ENCODE measurements around the gene ZNF771. TPM values are rescaled to one million over a fixed set of nuclear protein-coding genes. Genes with fewer than 3 reads are reported as not detected.

ZNF771 gene
- total and polyA plus RNA-seq, 2 experiments from 2014 or later = 10.8 to 12.0 TPM

- H3K27ac Mint-ChIP-seq = no peak overlapping the region
- Histone ChIP-seq H3F3A (replicated peaks; ENCODE audit: low read depth) (peaks cover 56% of the 10 kb centered on the region), H3K4me3 (peak overlapping the region; percentile 59), H3K4me1 (ENCODE audit: insufficient read depth) (peaks cover 30% of the 10 kb centered on the region), H3K27ac (ENCODE audit: low read depth) (peak overlapping the region; percentile 90), H4K20me1 (replicated peaks; ENCODE audit: insufficient read depth) (peaks cover 15% of the 10 kb centered on the region; the same call in 1 of the 2 replicates), H3K9me2 (ENCODE audit: insufficient read depth) (no peaks in the 10 kb centered on the region), H3K27me3 (ENCODE audit: insufficient read depth) (no peaks in the 10 kb centered on the region), H3K79me2 (replicated peaks; ENCODE audit: insufficient read depth) (peaks cover 20% of the 10 kb centered on the region), H3K4me2 (peak overlapping the region; percentile 87), H3K36me3 (ENCODE audit: insufficient read depth) (peaks cover 9% of the 10 kb centered on the region; the same call in 1 of the 2 replicates), H2AFZ (no peak overlapping the region)
- no peaks in the 10 kb centered on the region for H3K9me3 Mint-ChIP-seq
- TF ChIP-seq JUNB (IDR thresholded peaks at IDR 0.05; ENCODE audit: unreplicated experiment) (no peak), STAT1 (IDR thresholded peaks at IDR 0.05; ENCODE audit: unreplicated experiment) (no peak)
- DNase-seq (ENCODE audit: low spot score) (no peak), ATAC-seq (no peak)
- H3K27me3 Mint-ChIP-seq (ENCODE audit: insufficient read depth, low read depth, poor library complexity) = peaks cover 19% of the 10 kb centered on the region
- H3K4me3 Mint-ChIP-seq = peak overlapping the region; percentile 40; the same call in 2 of the 3 replicates
- peaks cover 37% of the 10 kb centered on the region for H3K4me1 Mint-ChIP-seq
- H3K36me3 Mint-ChIP-seq (ENCODE audit: low read depth) = peaks cover 35% of the 10 kb centered on the region
Measured at GRCh38 chr16:30398661-30399434, 8.6 kb upstream of the ZNF771 start.

DNA sequence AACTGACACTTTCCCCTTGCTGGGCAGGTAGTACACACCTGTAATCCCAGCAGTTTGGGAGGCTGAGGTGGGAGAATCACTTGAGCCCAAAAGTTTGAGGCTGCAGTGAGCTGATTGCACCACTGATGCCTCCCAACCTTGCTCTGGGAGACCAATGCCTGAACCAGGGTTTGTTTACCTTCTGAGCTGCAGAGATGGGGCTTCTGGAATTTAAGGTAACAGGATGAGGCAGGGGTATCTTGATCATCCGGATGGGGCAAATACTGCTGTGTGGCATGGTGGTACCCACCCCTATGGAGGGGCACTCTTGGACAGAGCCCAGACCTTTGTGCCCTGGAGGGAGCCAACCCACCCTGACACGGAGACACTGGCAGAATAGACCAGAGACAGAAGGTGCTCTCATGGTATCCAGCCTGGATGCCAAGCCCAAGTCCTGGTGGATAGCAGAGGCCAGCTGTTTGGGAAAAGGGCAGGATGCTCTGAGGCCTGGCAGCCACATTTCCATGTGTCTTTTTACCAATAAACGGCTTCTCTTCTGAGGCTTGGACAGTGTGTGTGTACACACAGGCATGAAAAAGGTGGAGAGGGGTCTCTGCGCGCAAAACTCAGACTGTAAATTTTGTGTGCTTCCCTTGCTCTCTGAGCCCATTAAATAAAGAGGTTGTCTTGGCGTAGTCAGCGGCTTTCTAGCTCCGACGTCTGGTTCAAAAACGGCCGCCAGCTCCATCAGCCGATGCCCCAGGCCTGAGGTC lies 7.8 kb upstream of the ZNF771 start:
- H3K4me1 ChIP-seq (ENCODE audit: insufficient read depth) = peaks cover 24% of the 10 kb centered on the region
- peaks cover 20% of the 10 kb centered on the region for H3K79me2 ChIP-seq (replicated peaks; ENCODE audit: insufficient read depth)
- H3K36me3 ChIP-seq (ENCODE audit: insufficient read depth) = peaks cover 9% of the 10 kb centered on the region; the same call in 1 of the 2 replicates
- H2AFZ ChIP-seq = no peak overlapping the region
- Mint-ChIP-seq H3K27me3 (ENCODE audit: insufficient read depth, low read depth, poor library complexity) (peaks cover 18% of the 10 kb centered on the region), H3K4me1 (peaks cover 29% of the 10 kb centered on the region), H3K27ac (peak overlapping the region; percentile 99), H3K9me3 (no peaks in the 10 kb centered on the region), H3K36me3 (ENCODE audit: low read depth) (peaks cover 35% of the 10 kb centered on the region), H3K4me3 (peak overlapping the region; percentile 85)
- peaks cover 51% of the 10 kb centered on the region for H3F3A ChIP-seq (replicated peaks; ENCODE audit: low read depth)
- TF ChIP-seq STAT1 (IDR thresholded peaks at IDR 0.05; ENCODE audit: unreplicated experiment) = no peak
- TF ChIP-seq JUNB (IDR thresholded peaks at IDR 0.05; ENCODE audit: unreplicated experiment) = no peak
- TF ChIP-seq, protein P1, sequence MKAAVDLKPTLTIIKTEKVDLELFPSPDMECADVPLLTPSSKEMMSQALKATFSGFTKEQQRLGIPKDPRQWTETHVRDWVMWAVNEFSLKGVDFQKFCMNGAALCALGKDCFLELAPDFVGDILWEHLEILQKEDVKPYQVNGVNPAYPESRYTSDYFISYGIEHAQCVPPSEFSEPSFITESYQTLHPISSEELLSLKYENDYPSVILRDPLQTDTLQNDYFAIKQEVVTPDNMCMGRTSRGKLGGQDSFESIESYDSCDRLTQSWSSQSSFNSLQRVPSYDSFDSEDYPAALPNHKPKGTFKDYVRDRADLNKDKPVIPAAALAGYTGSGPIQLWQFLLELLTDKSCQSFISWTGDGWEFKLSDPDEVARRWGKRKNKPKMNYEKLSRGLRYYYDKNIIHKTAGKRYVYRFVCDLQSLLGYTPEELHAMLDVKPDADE (IDR thresholded peaks at IDR 0.05) = no peak
- no peak for TF ChIP-seq NANOG (IDR thresholded peaks at IDR 0.05; ENCODE audit: borderline replicate concordance)
- TF ChIP-seq POLR2AphosphoS5 (IDR thresholded peaks at IDR 0.05; ENCODE audit: low read depth) = no peak
- TF ChIP-seq, protein P2, sequence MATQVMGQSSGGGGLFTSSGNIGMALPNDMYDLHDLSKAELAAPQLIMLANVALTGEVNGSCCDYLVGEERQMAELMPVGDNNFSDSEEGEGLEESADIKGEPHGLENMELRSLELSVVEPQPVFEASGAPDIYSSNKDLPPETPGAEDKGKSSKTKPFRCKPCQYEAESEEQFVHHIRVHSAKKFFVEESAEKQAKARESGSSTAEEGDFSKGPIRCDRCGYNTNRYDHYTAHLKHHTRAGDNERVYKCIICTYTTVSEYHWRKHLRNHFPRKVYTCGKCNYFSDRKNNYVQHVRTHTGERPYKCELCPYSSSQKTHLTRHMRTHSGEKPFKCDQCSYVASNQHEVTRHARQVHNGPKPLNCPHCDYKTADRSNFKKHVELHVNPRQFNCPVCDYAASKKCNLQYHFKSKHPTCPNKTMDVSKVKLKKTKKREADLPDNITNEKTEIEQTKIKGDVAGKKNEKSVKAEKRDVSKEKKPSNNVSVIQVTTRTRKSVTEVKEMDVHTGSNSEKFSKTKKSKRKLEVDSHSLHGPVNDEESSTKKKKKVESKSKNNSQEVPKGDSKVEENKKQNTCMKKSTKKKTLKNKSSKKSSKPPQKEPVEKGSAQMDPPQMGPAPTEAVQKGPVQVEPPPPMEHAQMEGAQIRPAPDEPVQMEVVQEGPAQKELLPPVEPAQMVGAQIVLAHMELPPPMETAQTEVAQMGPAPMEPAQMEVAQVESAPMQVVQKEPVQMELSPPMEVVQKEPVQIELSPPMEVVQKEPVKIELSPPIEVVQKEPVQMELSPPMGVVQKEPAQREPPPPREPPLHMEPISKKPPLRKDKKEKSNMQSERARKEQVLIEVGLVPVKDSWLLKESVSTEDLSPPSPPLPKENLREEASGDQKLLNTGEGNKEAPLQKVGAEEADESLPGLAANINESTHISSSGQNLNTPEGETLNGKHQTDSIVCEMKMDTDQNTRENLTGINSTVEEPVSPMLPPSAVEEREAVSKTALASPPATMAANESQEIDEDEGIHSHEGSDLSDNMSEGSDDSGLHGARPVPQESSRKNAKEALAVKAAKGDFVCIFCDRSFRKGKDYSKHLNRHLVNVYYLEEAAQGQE (IDR thresholded peaks at IDR 0.05; ENCODE audit: unreplicated experiment) = no peak
- no peak for TF ChIP-seq ZNF114 (CRISPR knock-in tag; IDR thresholded peaks at IDR 0.05)
- no peaks in the 10 kb centered on the region for H3K27me3 ChIP-seq (ENCODE audit: insufficient read depth)
- DNase-seq (ENCODE audit: low spot score) (no peak), ATAC-seq (no peak)
- H3K27ac ChIP-seq (ENCODE audit: low read depth) = peak overlapping the region; percentile 90
- H3K4me3 ChIP-seq = peak overlapping the region; percentile 59
- peak overlapping the region; percentile 87 for H3K4me2 ChIP-seq
- peaks cover 15% of the 10 kb centered on the region; the same call in 1 of the 2 replicates for H4K20me1 ChIP-seq (replicated peaks; ENCODE audit: insufficient read depth)
- no peaks in the 10 kb centered on the region for H3K9me2 ChIP-seq (ENCODE audit: insufficient read depth)
